ENCODE measurements around the gene CASQ2.

The CASQ2 gene

GRCh38 chr1:115764541-115764940, 4.0 kb downstream of the CASQ2 start:
- H3K4me3 ChIP-seq (ENCODE audit: low read depth, low read length), result no peak overlapping the region
- TF ChIP-seq CTCF (IDR thresholded peaks at IDR 0.05; ENCODE audit: borderline replicate concordance, insufficient read depth, low read depth, low read length), result peak; percentile 31; the same call in 1 of the 2 replicates

- TF ChIP-seq CTCF (IDR thresholded peaks at IDR 0.05; ENCODE audit: borderline replicate concordance, insufficient read depth, low read depth, low read length), result no peak
- H3K4me3 ChIP-seq (ENCODE audit: low read depth, low read length), result no peak overlapping the region
These were observed 5.7 kb downstream of the CASQ2 start for GRCh38 chr1:115762779-115763178.

- no peak for TF ChIP-seq CTCF (IDR thresholded peaks at IDR 0.05; ENCODE audit: borderline replicate concordance, insufficient read depth, low read depth, low read length)
- no peak overlapping the region for H3K4me3 ChIP-seq (ENCODE audit: low read depth, low read length)
These were observed 6.8 kb downstream of the CASQ2 start for GRCh38 chr1:115761601-115762302.

- TF ChIP-seq CTCF (IDR thresholded peaks at IDR 0.05; ENCODE audit: borderline replicate concordance, insufficient read depth, low read depth, low read length), result no peak
- no peak overlapping the region for H3K4me3 ChIP-seq (ENCODE audit: low read depth, low read length)
These were observed 10.7 kb downstream of the CASQ2 start for GRCh38 chr1:115757856-115758255.

GRCh38 chr1:115757326-115757725, 11.2 kb downstream of the CASQ2 start:
- no peak for TF ChIP-seq CTCF (IDR thresholded peaks at IDR 0.05; ENCODE audit: borderline replicate concordance, insufficient read depth, low read depth, low read length)
- H3K4me3 ChIP-seq (ENCODE audit: low read depth, low read length), result no peak overlapping the region

GRCh38 chr1:115755456-115756370, 12.8 kb downstream of the CASQ2 start:
- H3K4me3 ChIP-seq (ENCODE audit: low read depth, low read length), result no peak overlapping the region
- TF ChIP-seq CTCF (IDR thresholded peaks at IDR 0.05; ENCODE audit: borderline replicate concordance, insufficient read depth, low read depth, low read length), result no peak

Data from GM12875 (cell line).